B cell (primary cell): ENCODE data around the gene GPR27. TPM values are rescaled to one million over a fixed set of nuclear protein-coding genes. Genes with fewer than 3 reads are reported as not detected.

Source experiments
- ATAC-seq: fragments of 200-7000 bp; cut with Tn5 transposase; one replicate; pipeline ENCODE4 v1.10.0; 2021; ENCODE audit warnings: low read depth, mild to moderate bottlenecking, moderate number of reproducible peaks, moderate library complexity
- CTCF ChIA-PET: fragments of 350-600 bp; sonication (Branson Sonifier 250); formaldehyde crosslinking; loops from one replicate; lab custom pipeline; 2021; ENCODE audit warnings: antibody characterized with exemption, inconsistent platforms; lab: Charles Lee
- POLR2A ChIA-PET: fragments of 350-600 bp; sonication (Branson Sonifier 250); formaldehyde crosslinking; loops from one replicate; lab custom pipeline; 2021; ENCODE audit warnings: antibody characterized with exemption; lab: Charles Lee
- DNase-seq: peaks from one replicate; pipeline ENCODE4 v3.0.0; 2013
- H2AFZ ChIP-seq: 2 replicates; pipeline ENCODE4 v1.6.1; 2012; ENCODE audit warnings: mild to moderate bottlenecking, low read depth, low read length; ENCODE audit not compliant: insufficient read depth, poor library complexity, severe bottlenecking
- H3K27ac ChIP-seq, 2 donors: 1 replicate in 1 of 2; 2 replicates in 1 of 2; pipeline ENCODE4 v1.5.1; 2012 to 2013; ENCODE audit warnings: low read length in 2 of 2, mild to moderate bottlenecking in 2 of 2, moderate library complexity in 1 of 2
- H3K27me3 ChIP-seq, 4 experiments: fragments of 200-600 bp in 1 of 4; sonication (generic) in 1 of 4; replicated peaks in 1 of 4; 1 replicate in 2 of 4; 2 replicates in 2 of 4; pipeline versions ENCODE4 v1.6.1 to v1.7.0; 2013 to 2016; ENCODE audit warnings: low read length in 3 of 4, mild to moderate bottlenecking in 2 of 4, mixed read lengths in 1 of 4, moderate library complexity in 1 of 4; ENCODE audit not compliant: insufficient read depth in 4 of 4, control insufficient read depth in 3 of 4; ENCODE audit errors: control extremely low read depth in 1 of 4
- H3K36me3 ChIP-seq, 2 experiments: replicated peaks in 1 of 2; 1 replicate in 1 of 2; 2 replicates in 1 of 2; pipeline versions ENCODE4 v1.6.1 to v1.7.1; 2013; ENCODE audit warnings: low read length in 1 of 2; ENCODE audit not compliant: insufficient read depth in 2 of 2, control insufficient read depth in 1 of 2; ENCODE audit errors: control extremely low read depth in 1 of 2, extremely low read depth in 1 of 2
- H3K4me1 ChIP-seq, 2 donors: fragments of 200-600 bp in 1 of 2; sonication (generic) in 1 of 2; 1 replicate in 1 of 2; 2 replicates in 1 of 2; pipeline versions ENCODE4 v1.5.1 to v1.6.1; 2013 to 2017; ENCODE audit warnings: low read length in 2 of 2; ENCODE audit not compliant: control insufficient read depth in 2 of 2, insufficient read depth in 2 of 2
- H3K4me2 ChIP-seq: replicated peaks from 2 replicates; pipeline ENCODE3; 2012; ENCODE audit warnings: mild to moderate bottlenecking, low read depth, low read length; ENCODE audit not compliant: poor library complexity, severe bottlenecking
- H3K4me3 ChIP-seq, 5 experiments: fragments of 200-600 bp in 1 of 5; sonication (generic) in 1 of 5; 1 replicate in 3 of 5; 2 replicates in 2 of 5; pipeline versions ENCODE4 v1.5.1 to v1.7.0; 2011 to 2016; ENCODE audit warnings: low read length in 4 of 5, mild to moderate bottlenecking in 4 of 5, low read depth in 2 of 5, control low read depth in 1 of 5, moderate library complexity in 1 of 5; ENCODE audit not compliant: insufficient read depth in 1 of 5; ENCODE audit errors: control extremely low read depth in 1 of 5, extremely low read depth in 1 of 5
- H3K79me2 ChIP-seq: fragments of 200-600 bp; sonication (generic); one replicate; pipeline ENCODE4 v1.6.0; 2016; ENCODE audit warnings: low read length; ENCODE audit not compliant: control insufficient read depth, insufficient read depth
- H3K9ac ChIP-seq: fragments of 200-600 bp; sonication (generic); 2 replicates; pipeline ENCODE4 v1.6.1; 2017; ENCODE audit warnings: mild to moderate bottlenecking, low read length, moderate library complexity
- H3K9me3 ChIP-seq, 3 donors: one replicate each; pipeline versions ENCODE4 v1.6.1 to v1.7.1; 2013; ENCODE audit warnings: low read length in 2 of 3; ENCODE audit not compliant: control insufficient read depth in 2 of 3, insufficient read depth in 1 of 3; ENCODE audit errors: control extremely low read depth in 1 of 3
- H4K20me1 ChIP-seq: 2 replicates; pipeline ENCODE4 v1.6.0; 2012; ENCODE audit warnings: mild to moderate bottlenecking, low read length; ENCODE audit not compliant: insufficient read depth, control insufficient read depth, poor library complexity, severe bottlenecking
- H3K27ac Mint-ChIP-seq: one replicate; pipeline ENCODE4 v1.8.0; 2021; ENCODE audit warnings: mixed read lengths
- H3K27me3 Mint-ChIP-seq: one replicate; pipeline ENCODE4 v1.8.0; 2021; ENCODE audit warnings: mixed read lengths
- H3K4me1 Mint-ChIP-seq: one replicate; pipeline ENCODE4 v1.8.0; 2021; ENCODE audit warnings: mixed read lengths
- H3K4me3 Mint-ChIP-seq: one replicate; pipeline ENCODE4 v1.8.0; 2021; ENCODE audit warnings: mixed read lengths
- H3K9me3 Mint-ChIP-seq: one replicate; pipeline ENCODE4 v1.8.0; 2022; ENCODE audit warnings: mixed read lengths; ENCODE audit not compliant: insufficient read depth
- CTCF ChIP-seq: fragments of 200-600 bp; IDR thresholded peaks from one replicate; pipeline ENCODE4 v1.8.0; 2022; ENCODE audit warnings: antibody characterized with exemption, mild to moderate bottlenecking
- EZH2 ChIP-seq: IDR thresholded peaks from 2 replicates; pipeline ENCODE4 v1.6.1; 2012; ENCODE audit warnings: borderline replicate concordance, low read depth, mild to moderate bottlenecking, moderate library complexity, low read length; ENCODE audit not compliant: insufficient read depth, poor library complexity, severe bottlenecking
- WGBS: methylation state at CpG from one replicate; pipeline ENCODE4 v1.1.5; 2013; ENCODE audit warnings: missing lambda C conversion rate; ENCODE audit not compliant: insufficient coverage; 5-methylcytosine and 5-hydroxymethylcytosine counted together
- intact Hi-C: fragments of 100-400 bp; cut with micrococcal nuclease; formaldehyde crosslinking; loops from one replicate; pipeline ENCODE4 v1.10.0; 2022
- polyA plus RNA-seq: library from polyadenylated mRNA; depleted of rRNA; stranded (reverse); fragments of >200 nt; gene quantifications from 2 replicates; pipeline ENCODE4 v1.2.3, GENCODE V29; 2012
- total RNA-seq, 2 donors: library from RNA; stranded (reverse); fragments of 120-200 nt in 1 of 2; gene quantifications; 1 replicate in 1 of 2; 2 replicates in 1 of 2; pipeline versions ENCODE4 v1.2.3 to v1.2.4, GENCODE V29; 2013 to 2022

GPR27 gene
- total and polyA plus RNA-seq, 2 donors (not counting 1 experiment from before 2014, with no cell fraction given): 0.04 TPM; not detected in 1

GRCh38 chr3:71786551-71786950 is 32.9 kb downstream of the GPR27 start:
- intact Hi-C loops: no loop called here
- ChIA-PET CTCF (no interaction called here), POLR2A (no interaction called here)
- Mint-ChIP-seq H3K9me3 (no peaks in the 10 kb centered on the region), H3K4me3 (no peak overlapping the region), H3K27me3 (peaks cover 62% of the 10 kb centered on the region), H3K27ac (no peak overlapping the region), H3K4me1 (peaks cover 19% of the 10 kb centered on the region)
- no peak overlapping the region for H3K27ac ChIP-seq
- no peak for DNase-seq
- no peak overlapping the region for H3K4me3 ChIP-seq
- no peak for ATAC-seq
- no peaks in the 10 kb centered on the region for H3K9me3 ChIP-seq
- H3K4me1 ChIP-seq: peaks cover 12 to 14% of the 10 kb centered on the region in 2 donors
- no peak overlapping the region for H2AFZ ChIP-seq
- H3K79me2 ChIP-seq: no peaks in the 10 kb centered on the region
- TF ChIP-seq EZH2: no peak
- TF ChIP-seq CTCF: no peak
- 96% methylated on average over 3 of the region's 6 CpGs for WGBS
- H3K36me3 ChIP-seq: no peaks in the 10 kb centered on the region
- peaks cover 0 to 22% (median 15%) of the 10 kb centered on the region in 4 experiments for H3K27me3 ChIP-seq
- no peak overlapping the region for H3K4me2 ChIP-seq
- H3K9ac ChIP-seq: no peak overlapping the region
- no peaks in the 10 kb centered on the region for H4K20me1 ChIP-seq

- Histone ChIP-seq H3K27ac (no peak overlapping the region), H3K36me3 (no peaks in the 10 kb centered on the region), H3K9me3 (no peaks in the 10 kb centered on the region), H3K79me2 (no peaks in the 10 kb centered on the region), H3K9ac (no peak overlapping the region), H3K4me3 (no peak overlapping the region), H3K4me2 (no peak overlapping the region), H4K20me1 (no peaks in the 10 kb centered on the region), H3K4me1 (peaks cover 12 to 14% of the 10 kb centered on the region in 2 donors), H3K27me3 (peaks cover 0 to 25% (median 10%) of the 10 kb centered on the region in 4 experiments), H2AFZ (no peak overlapping the region)
- H3K4me3 Mint-ChIP-seq: no peak overlapping the region
- no peak for DNase-seq
- ATAC-seq: no peak
- ChIA-PET CTCF (no interaction called here), POLR2A (no interaction called here)
- H3K27ac Mint-ChIP-seq: no peak overlapping the region
- WGBS: 92% methylated on average over 5 of the region's 7 CpGs
- TF ChIP-seq CTCF (no peak), EZH2 (no peak)
- H3K27me3 Mint-ChIP-seq: peaks cover 49% of the 10 kb centered on the region
- H3K4me1 Mint-ChIP-seq: peaks cover 19% of the 10 kb centered on the region
- H3K9me3 Mint-ChIP-seq: no peaks in the 10 kb centered on the region
- intact Hi-C loops: no loop called here
These were observed 34.3 kb downstream of the GPR27 start for GRCh38 chr3:71787851-71788405.
